Liver (tissue), 9 donors: ENCODE data around the gene CCDC196. TPM values are rescaled to one million over a fixed set of nuclear protein-coding genes. Genes with fewer than 3 reads are reported as not detected.

Experiments
- DNase-seq: peaks from one replicate; pipeline ENCODE4 v3.0.0-alpha.2; 2017; ENCODE audit warnings: low spot score
- H3K27ac ChIP-seq, 2 donors: one replicate each; pipeline ENCODE4 v1.7.0; 2013; ENCODE audit warnings: inconsistent platforms in 2 of 2, low read length in 2 of 2, control low read depth in 1 of 2, low read depth in 1 of 2, mild to moderate bottlenecking in 1 of 2
- H3K27me3 ChIP-seq, 4 donors: one replicate each; pipeline versions ENCODE4 v1.6.1 to v1.7.0; 2013; ENCODE audit warnings: low read length in 3 of 4, inconsistent platforms in 1 of 4, mild to moderate bottlenecking in 1 of 4, moderate library complexity in 1 of 4; ENCODE audit not compliant: control insufficient read depth in 4 of 4, insufficient read depth in 4 of 4
- H3K36me3 ChIP-seq, 4 donors: one replicate each; pipeline versions ENCODE4 v1.6.1 to v1.7.0; 2013; ENCODE audit warnings: low read length in 3 of 4, mild to moderate bottlenecking in 3 of 4, low read depth in 1 of 4, moderate library complexity in 1 of 4; ENCODE audit not compliant: control insufficient read depth in 4 of 4, insufficient read depth in 3 of 4
- H3K4me1 ChIP-seq, 4 donors: one replicate each; pipeline versions ENCODE4 v1.6.1 to v1.7.0; 2013; ENCODE audit warnings: low read length in 3 of 4, mild to moderate bottlenecking in 3 of 4, moderate library complexity in 1 of 4; ENCODE audit not compliant: control insufficient read depth in 4 of 4, insufficient read depth in 4 of 4
- H3K4me3 ChIP-seq, 3 donors: one replicate each; pipeline versions ENCODE4 v1.6.1 to v1.7.0; 2013; ENCODE audit warnings: low read length in 3 of 3, control low read depth in 1 of 3, low read depth in 1 of 3, mild to moderate bottlenecking in 1 of 3
- H3K9ac ChIP-seq, 2 donors: one replicate each; pipeline ENCODE4 v1.7.0; 2013; ENCODE audit warnings: low read length in 2 of 2, mild to moderate bottlenecking in 2 of 2, moderate library complexity in 2 of 2, control low read depth in 1 of 2, low read depth in 1 of 2
- H3K9me3 ChIP-seq, 4 donors: one replicate each; pipeline versions ENCODE4 v1.6.1 to v1.7.0; 2013; ENCODE audit warnings: low read length in 3 of 4; ENCODE audit not compliant: control insufficient read depth in 4 of 4
- ATF3 ChIP-seq: IDR thresholded peaks from 2 replicates; pipeline ENCODE4 v1.6.1; 2016; ENCODE audit warnings: antibody characterized with exemption
- CTCF ChIP-seq: fragments of 150-350 bp; IDR thresholded peaks from 2 replicates; pipeline ENCODE4 v1.5.1; 2017; ENCODE audit warnings: improper control_type of control experiment, low read depth, low read length; ENCODE audit not compliant: missing input control
- FOXA1 ChIP-seq: IDR thresholded peaks from 2 replicates; pipeline ENCODE4 v1.6.1; 2016; ENCODE audit warnings: antibody characterized with exemption
- FOXA2 ChIP-seq: IDR thresholded peaks from 2 replicates; pipeline ENCODE4 v1.6.1; 2016; ENCODE audit warnings: antibody characterized with exemption
- HNF4A ChIP-seq, 2 donors: conservative IDR thresholded peaks; 2 replicates each; pipeline ENCODE4 v1.6.1; 2016; ENCODE audit warnings: antibody characterized with exemption in 2 of 2, mild to moderate bottlenecking in 2 of 2
- HNF4G ChIP-seq: IDR thresholded peaks from 2 replicates; pipeline ENCODE4 v1.6.1; 2016; ENCODE audit warnings: antibody characterized with exemption
- NR2F2 ChIP-seq: IDR thresholded peaks from 2 replicates; pipeline ENCODE4 v1.6.1; 2016; ENCODE audit warnings: antibody characterized with exemption
- RAD21 ChIP-seq, 2 donors: IDR thresholded peaks; 2 replicates each; pipeline ENCODE4 v1.6.1; 2016; ENCODE audit warnings: antibody characterized with exemption in 2 of 2, mild to moderate bottlenecking in 2 of 2
- REST ChIP-seq: IDR thresholded peaks from 2 replicates; pipeline ENCODE4 v1.6.1; 2016; ENCODE audit warnings: antibody characterized with exemption, mild to moderate bottlenecking
- RXRA ChIP-seq, 2 donors: IDR thresholded peaks; 2 replicates each; pipeline ENCODE4 v1.6.1; 2017 to 2018; ENCODE audit warnings: antibody characterized with exemption in 2 of 2, mild to moderate bottlenecking in 1 of 2
- SP1 ChIP-seq: IDR thresholded peaks from 2 replicates; pipeline ENCODE4 v1.6.1; 2018; ENCODE audit warnings: antibody characterized with exemption, mild to moderate bottlenecking
- TAF1 ChIP-seq: conservative IDR thresholded peaks from 2 replicates; pipeline ENCODE4 v1.6.1; 2016; ENCODE audit warnings: antibody characterized with exemption, mild to moderate bottlenecking
- WGBS: extraction: QIAGEN DNeasy Blood & Tissue Kit; methylation state at CpG from one replicate; pipeline ENCODE4 v1.1.7; 2013; 5-methylcytosine and 5-hydroxymethylcytosine counted together
- polyA plus RNA-seq, 2 donors: library from polyadenylated mRNA; stranded (reverse) in 1 of 2; unstranded in 1 of 2; fragments of 200-250 nt in 1 of 2; fragments of >200 nt in 1 of 2; fragmentation: Nextera tagmentation in 1 of 2; extraction: Ambion mirVana in 1 of 2; gene quantifications; one replicate each; pipeline versions ENCODE4 v1.2.1 to v1.2.3, GENCODE V29; 2013 to 2015
- total RNA-seq, 2 donors: library from RNA; depleted of rRNA; stranded (reverse); fragments of >200 nt; gene quantifications; one replicate each; pipeline ENCODE4 v1.2.3, GENCODE V29; 2014
- donor health status: healthy.
- donor health status: healthy.
- donor health status: healthy.
- donor health status: healthy.
- donor health status: healthy.

The CCDC196 gene
- total and polyA plus RNA-seq, 4 donors: 5.4 to 11.4 (median 5.7) TPM; not detected in 1

- Histone ChIP-seq H3K9me3 (no peaks in the 10 kb centered on the region), H3K36me3 (no peaks in the 10 kb centered on the region), H3K27ac (no peak overlapping the region), H3K9ac (no peak overlapping the region), H3K4me3 (no peak overlapping the region), H3K4me1 (peaks cover 0 to 6% (median 3%) of the 10 kb centered on the region in 4 donors), H3K27me3 (no peaks in the 10 kb centered on the region)
- 96% methylated on average over 3 of the region's 3 CpGs for WGBS
- TF ChIP-seq FOXA1: no peak
- no peak for TF ChIP-seq ATF3
- TF ChIP-seq RXRA (IDR thresholded peaks at IDR 0.05): no peak
- no peak for DNase-seq
Observed at GRCh38 chr14:66464261-66464660, 21.9 kb upstream of the CCDC196 start.

- no peak overlapping the region for H3K27ac ChIP-seq
- WGBS: 67% methylated on average over 2 of the region's 2 CpGs
- H3K4me1 ChIP-seq: peaks cover 0 to 12% (median 12%) of the 10 kb centered on the region in 4 donors
- H3K9me3 ChIP-seq: no peaks in the 10 kb centered on the region
- DNase-seq: no peak
- no peaks in the 10 kb centered on the region for H3K27me3 ChIP-seq
- H3K36me3 ChIP-seq: no peaks in the 10 kb centered on the region
- H3K4me3 ChIP-seq: no peak overlapping the region
- TF ChIP-seq NR2F2 (no peak), RAD21 (IDR thresholded peaks at IDR 0.05) (no peak), HNF4G (peak; percentile 56), HNF4A (conservative IDR thresholded peaks at IDR 0.05) (peak; percentile 84 to 89), FOXA1 (no peak), ATF3 (peak; percentile 23), SP1 (peak; percentile 45), TAF1 (no peak)
- no peak overlapping the region for H3K9ac ChIP-seq
Observed at GRCh38 chr14:66468778-66469367, 17.3 kb upstream of the CCDC196 start.

GRCh38 chr14:66471584-66471983 is 14.6 kb upstream of the CCDC196 start:
- TF ChIP-seq FOXA2 (no peak), REST (no peak), CTCF (no peak)
- Histone ChIP-seq H3K27ac (no peak overlapping the region), H3K4me3 (no peak overlapping the region), H3K36me3 (no peaks in the 10 kb centered on the region), H3K9ac (no peak overlapping the region), H3K27me3 (no peaks in the 10 kb centered on the region), H3K9me3 (no peaks in the 10 kb centered on the region), H3K4me1 (peaks cover 0 to 12% (median 12%) of the 10 kb centered on the region in 4 donors)
- 95% methylated on average over 4 of the region's 4 CpGs for WGBS
- DNase-seq: no peak
